GM21515 (cell line): ENCODE data around the gene WDR64.

Experiments used
- ATAC-seq: cut with Tn5 transposase; IDR thresholded peaks from one replicate; pipeline ENCODE4 v1.9.1; 2021; ENCODE audit not compliant: unreplicated experiment

The WDR64 gene

DNA sequence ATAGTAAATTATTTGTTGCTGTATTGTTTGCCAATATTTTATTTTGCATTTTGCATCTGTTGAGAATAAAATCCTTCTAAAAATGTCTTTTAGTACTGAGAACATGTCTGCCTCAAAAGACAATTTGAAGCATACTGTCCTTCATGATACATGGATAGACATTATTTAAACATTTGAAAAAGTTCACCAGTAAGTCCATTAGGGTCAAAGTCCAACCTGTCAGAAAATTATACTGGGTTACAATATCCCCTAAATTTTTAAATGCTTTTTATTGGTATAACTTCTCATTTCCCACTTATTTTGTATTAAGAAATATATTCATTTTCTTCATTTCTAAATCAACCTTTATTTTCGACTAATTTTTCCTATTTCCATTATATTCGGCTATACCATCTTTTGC is 21.2 kb upstream of the WDR64 start:
- ATAC-seq: no peak

DNA sequence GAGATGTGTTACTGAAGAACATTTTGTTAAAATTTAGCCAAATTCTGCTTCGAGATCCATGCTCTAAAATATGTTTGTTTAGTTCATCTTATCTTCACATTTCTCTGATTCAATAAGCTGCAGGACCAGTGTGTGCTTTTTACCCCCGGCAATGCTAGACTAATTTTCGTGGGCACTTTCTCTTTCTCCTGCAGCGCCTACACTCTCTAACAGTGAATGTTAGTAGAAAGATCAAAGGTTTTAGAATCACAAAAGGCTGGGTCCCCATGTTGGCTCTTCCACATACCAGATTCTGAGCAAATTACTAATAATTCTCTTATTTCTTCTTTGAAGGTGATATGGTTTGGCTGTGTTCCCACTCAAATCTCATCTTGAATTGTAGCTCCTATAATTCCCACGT is 20.4 kb upstream of the WDR64 start:
- ATAC-seq: no peak

DNA sequence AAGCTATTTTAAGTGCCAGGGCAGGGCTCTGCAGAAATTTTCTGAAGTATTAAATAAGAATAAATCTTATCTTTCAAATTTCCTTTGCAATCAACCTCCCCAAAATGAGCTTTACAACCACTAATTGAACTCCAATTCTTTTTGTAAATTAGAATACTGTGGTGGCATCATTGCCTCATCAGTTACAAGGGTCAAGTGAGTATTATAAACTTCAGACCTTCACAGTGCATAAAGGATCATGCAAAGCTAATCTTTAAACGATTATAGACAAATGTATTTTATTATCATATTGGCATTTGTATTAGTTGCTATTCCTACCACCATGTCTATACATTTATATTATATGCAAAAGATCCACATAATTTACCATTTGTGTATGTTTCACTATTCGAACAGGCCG is 19.1 kb upstream of the WDR64 start:
- ATAC-seq: no peak

DNA sequence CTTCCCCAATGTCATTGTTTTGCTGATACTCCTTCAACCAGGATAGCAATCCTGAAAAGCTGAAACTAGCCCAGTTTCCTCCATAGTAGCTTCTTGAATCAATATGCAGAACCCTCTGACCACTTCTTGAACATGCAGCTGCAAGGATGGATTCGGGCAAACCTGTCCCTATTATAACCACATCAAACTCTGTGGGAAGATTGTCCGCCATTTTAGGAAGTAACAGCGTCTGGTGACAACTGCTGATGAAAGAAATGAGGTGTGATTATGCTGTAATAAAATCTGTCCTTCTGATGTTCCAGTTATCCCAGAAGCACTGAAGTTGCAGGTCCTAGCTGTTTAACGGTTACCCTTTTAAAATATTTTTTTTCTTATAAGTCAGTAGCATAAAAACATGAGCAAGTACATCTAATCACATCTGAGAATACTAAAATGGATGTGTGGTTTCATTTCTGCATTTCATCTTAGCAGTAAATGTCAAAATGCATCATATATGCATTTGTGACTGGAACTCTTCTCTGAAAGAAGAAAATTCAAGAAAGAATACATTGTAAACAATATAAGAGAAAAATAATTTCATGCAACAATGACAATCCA is 16.4 kb upstream of the WDR64 start:
- no peak for ATAC-seq

DNA sequence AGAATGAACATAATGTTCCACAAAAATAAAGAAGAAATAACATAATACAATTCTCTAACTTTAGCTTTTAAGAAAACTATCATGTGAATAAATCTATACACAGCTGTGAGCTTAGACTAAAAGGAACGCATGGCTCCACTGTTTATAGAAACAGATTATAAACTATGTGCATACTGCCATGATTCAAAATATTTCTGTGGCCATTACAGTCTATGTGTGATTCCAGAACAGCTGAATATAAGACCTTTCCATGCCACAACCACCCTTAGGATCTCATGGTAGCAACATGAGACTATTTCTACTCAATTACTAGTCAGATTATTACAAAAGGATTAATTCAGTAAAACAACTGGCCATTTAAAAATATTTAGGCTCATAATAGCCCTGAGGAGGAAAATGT is 15.8 kb upstream of the WDR64 start:
- ATAC-seq: no peak

DNA sequence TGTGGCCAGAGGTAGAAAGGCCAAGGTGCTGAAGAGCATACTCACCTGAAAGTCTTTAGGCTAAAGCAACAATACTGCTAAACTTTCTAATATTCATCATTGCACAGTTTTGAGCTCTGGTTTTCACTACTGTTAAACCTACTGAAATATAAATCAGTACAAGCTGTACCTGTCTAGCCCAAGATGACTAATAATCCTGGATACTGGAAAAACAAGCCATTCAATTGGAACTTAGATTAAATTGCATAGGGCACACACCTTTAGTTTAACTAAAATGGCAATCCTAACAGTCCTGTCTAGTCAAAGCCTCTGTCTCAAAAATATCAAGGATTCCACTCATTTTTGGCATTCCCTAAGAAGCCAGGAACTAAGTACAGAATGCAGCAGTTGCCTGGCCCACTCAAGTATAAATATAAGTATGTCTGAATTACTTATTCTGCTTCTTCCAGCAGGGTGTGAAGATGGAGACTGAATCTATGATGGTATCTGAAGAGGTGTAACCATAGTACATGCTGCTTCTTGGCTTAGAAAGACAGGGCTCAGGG is 15.0 kb upstream of the WDR64 start:
- no peak for ATAC-seq

DNA sequence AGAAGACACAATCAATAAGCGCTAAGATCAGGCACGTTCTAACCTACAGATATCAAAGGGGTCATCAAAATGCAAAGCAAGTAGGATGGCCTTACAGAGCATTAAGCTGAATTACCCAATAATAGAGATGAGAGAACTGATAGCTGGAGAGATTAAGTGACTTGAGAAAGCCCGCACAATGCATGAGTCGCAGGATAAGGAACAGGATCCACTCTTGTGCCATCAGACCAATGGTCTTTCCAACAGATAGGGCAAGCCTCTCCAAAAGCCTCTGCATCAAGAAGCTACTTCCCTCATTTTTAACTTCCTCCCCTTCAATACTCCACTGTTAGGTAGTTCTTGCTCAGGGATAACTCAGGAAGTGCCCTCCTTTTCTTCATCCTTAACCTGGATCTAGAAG is 14.5 kb upstream of the WDR64 start:
- ATAC-seq: no peak

DNA sequence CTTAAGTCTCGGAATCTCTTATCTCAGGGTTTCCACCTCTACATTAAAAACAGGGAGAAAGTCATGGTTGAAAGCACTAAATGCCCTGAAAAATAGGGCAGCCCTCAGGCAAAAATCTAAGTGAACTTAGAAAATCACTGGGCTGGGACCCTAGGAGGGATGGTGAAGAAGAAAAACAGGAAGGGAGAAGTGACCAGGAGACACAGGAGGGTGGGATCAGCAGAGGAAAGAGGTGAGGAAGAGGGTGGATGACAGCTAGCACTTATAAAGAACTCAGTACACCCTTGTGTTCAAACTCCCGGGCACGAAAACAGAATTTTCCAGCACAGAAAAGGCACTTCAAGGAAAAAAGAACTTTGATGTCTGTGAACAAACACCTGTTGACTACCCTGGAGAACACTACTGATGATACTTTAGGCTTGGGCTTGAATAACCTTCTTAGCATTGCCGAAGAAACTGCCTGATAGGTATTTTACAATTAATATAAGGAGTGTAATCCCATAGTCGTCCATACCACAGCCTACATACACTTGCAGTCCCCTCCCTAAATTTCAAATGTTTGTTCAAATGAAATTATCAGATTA is 13.9 kb upstream of the WDR64 start:
- no peak for ATAC-seq

DNA sequence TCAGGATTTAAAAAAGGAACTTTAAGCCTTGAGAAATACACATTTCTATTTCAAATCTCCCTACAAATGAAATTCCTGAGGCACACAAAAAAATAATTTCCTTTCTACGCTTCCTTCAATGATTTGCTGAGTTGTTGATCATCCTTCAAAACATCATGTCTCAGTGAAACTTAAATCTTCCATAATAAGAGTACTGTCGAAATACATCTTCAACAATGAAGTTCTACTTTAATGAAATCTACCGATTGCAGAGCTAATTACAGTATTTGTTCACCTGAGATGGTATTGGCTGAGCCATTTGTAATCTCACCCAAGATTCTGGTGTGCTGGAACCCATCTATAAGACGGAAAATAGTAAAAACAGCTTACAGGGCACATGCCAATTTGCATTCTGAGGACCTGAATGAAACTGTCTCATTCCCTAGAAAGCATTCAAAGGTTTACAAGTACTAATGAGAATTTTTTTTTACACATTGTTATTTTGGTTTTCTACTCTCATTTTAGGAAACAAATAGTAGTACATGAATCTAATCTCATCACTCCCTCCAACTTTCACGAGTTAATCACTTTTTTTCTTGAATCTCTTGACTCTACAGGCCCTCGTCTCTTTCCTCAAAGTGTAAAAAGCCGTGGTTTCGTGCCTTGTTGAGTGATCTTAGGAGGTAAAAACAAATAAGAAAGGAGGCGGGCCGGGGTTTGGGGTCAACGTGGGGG is 13.0 kb upstream of the WDR64 start:
- no peak for ATAC-seq

DNA sequence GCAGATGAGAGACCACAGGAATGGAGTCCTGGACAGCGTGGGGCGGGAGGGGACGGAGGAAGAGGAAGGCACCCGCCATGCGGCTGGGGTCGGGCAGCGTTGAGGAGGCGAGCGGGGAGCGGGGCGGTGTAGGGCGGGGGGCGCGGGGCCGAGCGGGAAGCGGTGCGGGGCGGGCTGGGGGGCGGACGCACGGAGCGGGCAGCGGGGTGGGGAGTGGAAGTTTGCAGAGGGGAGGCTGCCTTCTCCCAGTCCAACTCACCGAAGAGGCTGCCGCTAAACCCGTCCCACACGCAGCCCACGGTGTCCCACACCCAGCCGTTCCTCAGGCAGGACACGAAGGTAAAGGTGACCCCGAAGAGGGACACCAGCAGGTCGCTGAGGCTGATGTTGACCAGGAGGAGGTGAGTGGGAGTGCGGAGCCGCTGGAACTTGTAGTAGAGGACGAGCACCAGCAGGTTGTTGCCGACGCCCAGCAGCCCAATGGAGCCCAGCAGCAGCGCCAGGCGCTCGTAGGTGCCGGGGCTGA is 12.4 kb upstream of the WDR64 start:
- peak; percentile 48 for ATAC-seq

DNA sequence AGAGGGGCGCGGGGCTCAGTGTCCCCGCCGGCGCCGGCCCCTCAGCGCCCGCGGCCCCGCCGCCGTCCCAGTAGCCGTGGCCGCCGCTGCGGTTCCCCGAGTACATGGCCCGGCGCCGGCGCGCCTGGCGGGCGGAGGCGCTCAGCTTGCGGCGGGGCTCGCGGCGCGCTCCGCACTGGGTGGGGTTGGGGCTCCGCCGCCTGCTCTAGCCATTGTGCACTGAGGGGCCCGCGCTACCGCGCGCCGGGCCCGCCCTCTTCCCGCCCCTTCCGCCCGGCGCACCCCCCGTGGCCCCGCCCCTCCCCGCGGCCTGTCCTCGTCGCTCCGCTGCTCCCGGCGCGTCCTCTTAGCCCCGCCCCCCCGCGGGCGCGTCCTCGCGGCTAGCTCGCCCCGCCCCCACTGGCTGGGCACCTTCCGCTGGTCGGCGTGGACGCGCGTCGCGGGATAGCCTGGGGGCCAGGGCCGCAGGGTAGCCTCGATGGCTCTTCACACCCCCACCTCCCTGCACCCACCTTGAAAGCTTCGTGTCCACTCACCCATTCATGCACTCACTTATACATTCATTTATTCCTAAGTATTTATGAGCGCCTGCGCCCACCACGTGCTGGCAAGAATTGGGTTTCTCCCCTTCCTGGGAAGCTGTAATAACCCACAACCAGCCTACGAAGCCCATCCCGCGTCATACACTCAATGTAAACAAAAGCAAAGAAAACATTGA is 11.8 kb upstream of the WDR64 start, which contains the start of the genes CHML and OPN3:
Gene CHML, minus strand, starts transcription at position 221 of the 718 bp plus-strand sequence. CDS start 4,603 bp downstream, outside the sequence.
Gene OPN3, minus strand, starts transcription at position 221 of the 718 bp plus-strand sequence. Its CDS starts 115 bp downstream, at position 106.
- peak; percentile 90 for ATAC-seq

DNA sequence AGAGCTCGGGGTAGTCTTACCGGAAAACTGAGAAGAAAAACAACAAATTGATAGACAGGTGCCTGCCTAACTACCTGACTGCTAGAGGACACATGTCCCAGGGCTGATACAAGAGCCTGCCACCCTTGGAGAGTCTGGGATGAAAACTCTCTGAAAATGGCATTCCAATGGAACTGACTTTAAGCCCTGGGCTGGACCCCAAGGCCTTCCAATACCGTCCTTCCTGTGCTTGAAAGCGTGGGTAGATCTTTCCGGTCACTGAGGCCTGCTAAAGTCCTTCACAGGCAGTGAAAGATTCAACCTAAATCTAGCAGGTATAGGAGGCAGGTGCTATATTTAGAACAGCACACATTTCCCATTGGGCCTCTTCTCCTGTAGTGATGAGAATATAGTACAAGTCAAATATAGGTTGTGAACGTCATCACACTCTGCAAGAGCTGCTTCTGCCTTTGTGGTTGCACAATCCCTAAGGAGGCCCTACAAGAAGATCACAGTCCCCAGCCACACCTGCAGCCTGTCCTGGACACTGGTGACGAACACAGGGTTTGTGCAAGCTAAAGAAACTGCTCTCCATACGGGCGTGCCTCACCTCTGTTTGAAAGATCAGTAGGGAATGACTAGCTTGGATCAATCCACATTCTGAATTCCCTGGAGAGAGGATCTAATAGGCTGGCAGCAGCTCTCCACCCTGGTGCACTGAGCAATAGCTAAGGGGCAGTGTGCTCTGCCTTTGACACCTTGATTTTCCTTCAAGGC is 11.0 kb upstream of the WDR64 start:
- ATAC-seq: no peak

DNA sequence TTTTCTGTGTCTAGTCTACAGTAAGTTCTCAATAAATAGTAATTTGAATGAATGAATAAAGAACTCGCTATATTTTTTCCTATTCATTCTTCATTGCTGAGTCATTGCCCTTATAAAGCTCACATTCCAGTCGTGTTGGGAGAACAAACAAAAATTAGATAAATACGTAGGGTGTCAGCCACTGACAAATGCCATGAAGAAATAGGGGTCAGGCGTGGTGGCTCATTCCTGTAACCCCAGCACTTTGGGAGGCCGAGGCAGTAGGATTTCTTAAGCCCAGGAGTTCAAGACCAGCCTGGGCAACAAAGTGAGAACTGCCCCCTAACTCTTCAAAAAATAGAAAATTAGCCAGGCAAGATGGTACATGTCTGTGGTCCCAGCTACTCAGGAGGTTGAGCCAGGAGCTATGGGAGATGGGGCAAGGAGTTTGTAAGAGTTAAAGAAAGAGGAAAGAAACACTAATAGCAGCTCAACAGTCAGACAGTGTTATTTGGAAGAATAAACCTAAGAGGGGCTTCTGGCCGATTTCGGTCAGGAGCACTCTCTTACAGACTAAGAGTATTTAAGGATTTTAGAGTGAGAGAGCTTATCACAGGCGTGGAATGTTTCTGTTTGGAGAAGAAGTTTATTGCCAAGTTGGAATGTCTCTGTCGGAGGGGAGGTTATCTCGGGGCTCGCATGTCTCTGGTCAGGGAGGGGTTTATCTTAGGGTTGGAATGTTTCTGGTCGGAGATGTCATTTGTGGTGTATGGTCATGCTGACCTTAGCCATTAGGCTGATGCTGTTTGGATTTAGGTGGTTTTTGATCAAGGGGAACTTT is 10.1 kb upstream of the WDR64 start:
- no peak for ATAC-seq

DNA sequence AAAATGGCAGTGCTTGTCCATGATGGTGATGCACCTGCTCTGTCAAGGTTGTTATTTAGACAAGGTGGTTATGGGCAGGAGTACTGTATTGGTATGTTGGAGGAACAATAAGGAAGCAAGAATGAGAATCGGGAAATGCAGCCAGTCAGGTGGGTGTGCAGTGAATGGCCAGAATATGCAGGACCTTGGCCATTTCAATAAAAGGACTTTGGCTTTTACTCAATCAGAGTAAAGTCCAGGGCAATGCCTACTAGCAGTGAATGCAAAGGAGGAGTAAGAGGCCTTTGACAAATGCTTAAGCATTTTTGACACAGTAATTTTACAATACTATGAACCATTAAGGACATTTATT is 9.5 kb upstream of the WDR64 start:
- ATAC-seq: no peak

DNA sequence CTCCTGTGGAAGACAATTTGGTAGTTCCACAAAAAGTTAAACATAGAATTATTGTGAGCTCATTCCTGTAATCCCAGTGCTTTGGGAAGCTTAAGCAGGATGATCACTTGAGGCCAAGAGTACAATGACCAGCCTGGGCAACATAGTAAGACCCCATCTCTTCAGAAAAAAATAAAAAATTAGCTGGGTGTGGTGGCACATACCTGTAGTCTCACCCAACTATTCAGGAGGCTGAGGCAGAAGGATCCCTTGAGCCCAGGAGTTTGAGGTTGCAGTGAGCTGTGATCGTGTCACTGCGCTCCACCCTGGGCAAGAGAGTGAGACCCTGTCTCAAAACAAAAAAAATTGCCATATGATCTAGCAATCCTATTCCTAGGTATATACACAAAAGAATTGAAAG is 7.8 kb upstream of the WDR64 start:
- no peak for ATAC-seq

DNA sequence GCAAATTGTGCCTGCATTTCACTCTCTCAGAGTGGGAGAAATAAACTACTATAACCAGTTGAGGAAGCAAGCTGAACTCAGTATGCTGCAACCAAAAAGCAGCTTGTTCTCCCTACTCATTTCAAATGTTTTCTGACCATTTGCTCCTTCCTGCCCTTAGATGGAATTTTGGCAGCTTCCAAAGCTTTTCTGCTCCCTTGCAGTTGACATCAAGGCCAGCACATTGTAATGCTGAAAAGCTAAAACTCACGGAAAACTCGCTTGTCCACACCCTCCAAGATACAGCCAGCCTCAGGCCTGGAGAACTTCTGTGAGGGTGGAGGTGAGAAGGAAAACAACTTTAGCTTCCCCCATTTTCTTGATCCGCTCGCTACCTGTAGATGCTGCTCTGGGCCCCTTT is 6.9 kb upstream of the WDR64 start:
- ATAC-seq: no peak

DNA sequence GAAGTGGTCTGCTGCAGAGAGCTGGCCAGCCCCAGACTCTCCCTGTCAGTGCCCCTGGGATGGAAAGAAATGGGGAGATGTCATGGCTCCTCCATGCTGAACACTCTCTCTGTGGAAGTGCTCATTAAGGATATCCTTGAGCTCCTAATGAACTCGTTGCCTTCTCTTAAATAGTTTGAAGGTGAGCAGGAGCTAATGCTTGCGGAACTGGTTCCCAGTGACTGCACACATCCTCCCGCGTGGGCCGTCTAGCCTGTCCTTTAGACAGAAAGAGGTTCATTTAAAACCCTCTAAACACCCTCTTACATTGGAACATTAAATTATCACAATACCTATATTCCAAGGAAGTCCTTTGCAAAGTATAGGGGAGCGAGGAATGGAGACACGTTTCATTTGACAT is 5.9 kb upstream of the WDR64 start:
- no peak for ATAC-seq

DNA sequence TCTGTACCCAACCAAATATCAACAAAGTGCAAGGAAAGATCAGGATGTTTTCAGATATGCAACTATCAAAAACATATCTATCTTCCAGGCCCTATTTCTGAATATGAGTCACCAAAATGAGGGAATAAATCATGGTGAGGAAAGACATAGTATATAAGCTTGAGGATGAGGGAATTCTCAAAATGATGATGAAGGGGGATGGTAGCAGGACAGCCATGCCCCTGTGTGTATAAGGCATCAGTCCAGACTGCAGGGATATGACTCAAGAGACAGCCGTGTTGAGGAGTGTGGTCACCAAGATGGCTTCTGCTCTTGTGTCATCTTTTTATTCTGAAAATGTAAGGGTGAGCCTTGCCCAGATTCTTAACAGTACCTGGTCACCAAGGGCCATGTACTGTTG is 4.4 kb upstream of the WDR64 start:
- no peak for ATAC-seq

DNA sequence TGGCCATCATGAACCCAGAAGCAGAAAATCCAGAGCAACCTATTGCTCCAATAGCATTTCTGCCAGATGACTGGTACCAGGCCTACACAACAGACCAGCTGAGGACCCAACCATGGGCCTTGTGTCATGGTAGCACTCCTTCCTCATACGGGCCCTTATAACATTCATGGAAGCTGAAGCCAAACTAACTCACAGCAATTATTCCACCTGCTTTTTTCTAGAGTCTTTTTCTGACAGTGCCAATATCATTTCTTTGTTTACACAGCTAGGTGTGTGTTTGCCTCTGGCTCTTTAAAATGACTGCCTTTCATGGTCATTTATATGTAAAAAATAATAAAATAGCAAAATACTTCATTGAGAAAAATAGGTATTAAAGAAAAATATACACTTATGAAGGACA is 3.9 kb upstream of the WDR64 start:
- no peak for ATAC-seq

DNA sequence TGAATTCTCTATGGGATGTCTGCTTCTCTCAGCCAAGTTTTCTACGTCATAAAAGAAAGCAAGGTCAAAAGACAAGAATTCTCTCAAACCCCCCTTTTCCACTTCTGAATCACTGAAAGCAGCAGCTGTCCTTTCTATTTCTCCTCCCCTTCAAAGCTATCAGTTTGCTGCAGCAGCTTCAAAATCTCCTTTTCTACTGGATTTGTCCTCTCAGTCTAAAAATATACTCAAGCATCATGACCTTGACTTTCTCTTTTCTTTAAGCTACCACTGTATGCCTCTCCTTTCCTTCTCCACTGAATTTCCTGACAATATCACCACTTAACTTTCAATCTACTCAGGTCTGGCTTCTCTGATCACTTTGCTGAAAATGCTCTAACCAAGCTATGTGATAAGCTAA is 1.9 kb downstream of the WDR64 start:
- ATAC-seq: no peak
